Nephron (organoid): Measurements from ENCODE around the gene USP6NL.
A peak's percentile ranks its signal among the peaks of the same experiment; 100 is the strongest.

Experiments used
- H3K27ac Mint-ChIP-seq, 3 experiments: 2 replicates each; pipeline ENCODE4 v1.8.0; 2020; ENCODE audit warnings: mixed read lengths in 3 of 3, mild to moderate bottlenecking in 2 of 3, moderate library complexity in 1 of 3
- H3K27me3 Mint-ChIP-seq: 2 replicates; pipeline ENCODE4 v1.8.0; 2021; ENCODE audit warnings: low read depth, mild to moderate bottlenecking, moderate library complexity, mixed read lengths
- H3K36me3 Mint-ChIP-seq: 2 replicates; pipeline ENCODE4 v1.8.0; 2020; ENCODE audit warnings: low read depth, mixed read lengths
- H3K4me1 Mint-ChIP-seq: 2 replicates; pipeline ENCODE4 v1.8.0; 2020; ENCODE audit warnings: mixed read lengths
- H3K4me3 Mint-ChIP-seq, 3 experiments: 2 replicates each; pipeline ENCODE4 v1.8.0; 2020; ENCODE audit warnings: mild to moderate bottlenecking in 3 of 3, mixed read lengths in 3 of 3, moderate library complexity in 2 of 3
- H3K9me3 Mint-ChIP-seq: 2 replicates; pipeline ENCODE4 v1.8.0; 2020; ENCODE audit warnings: mixed read lengths
- CTCF ChIP-seq, 3 experiments: fragments of 200-600 bp; sonication (generic); IDR thresholded peaks; one replicate each; pipeline ENCODE4 v1.5.0; 2021; ENCODE audit warnings: antibody characterized with exemption in 3 of 3; ENCODE audit not compliant: unreplicated experiment in 3 of 3

The USP6NL gene

DNA sequence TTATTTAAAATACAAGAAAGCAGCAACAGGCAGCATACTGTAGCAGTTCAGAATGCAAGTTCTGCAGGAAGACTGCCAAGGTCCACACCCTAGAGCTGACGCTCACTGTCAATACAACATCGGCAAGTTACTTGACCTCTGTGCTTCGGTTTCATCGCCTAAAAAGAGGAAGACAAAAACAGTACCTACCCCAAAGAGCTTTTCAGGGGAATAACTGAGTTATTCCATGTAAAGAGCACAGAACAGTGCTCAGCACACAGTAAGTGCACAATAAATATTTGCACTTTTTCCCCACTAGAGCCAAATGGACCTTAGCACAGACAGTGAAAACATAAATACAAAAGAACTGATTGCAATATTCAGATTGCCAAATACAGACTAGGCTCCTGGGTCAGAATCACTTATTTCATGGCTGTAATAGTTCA, 88.6 kb downstream of the USP6NL start:
- Mint-ChIP-seq H3K27me3 (no peaks in the 10 kb centered on the region), H3K27ac (no peak overlapping the region), H3K4me3 (no peak overlapping the region), H3K9me3 (no peaks in the 10 kb centered on the region), H3K4me1 (peaks cover 18% of the 10 kb centered on the region), H3K36me3 (peaks cover 18% of the 10 kb centered on the region)
- TF ChIP-seq CTCF (IDR thresholded peaks at IDR 0.05; ENCODE audit: unreplicated experiment in 3 of 3) = no peak

DNA sequence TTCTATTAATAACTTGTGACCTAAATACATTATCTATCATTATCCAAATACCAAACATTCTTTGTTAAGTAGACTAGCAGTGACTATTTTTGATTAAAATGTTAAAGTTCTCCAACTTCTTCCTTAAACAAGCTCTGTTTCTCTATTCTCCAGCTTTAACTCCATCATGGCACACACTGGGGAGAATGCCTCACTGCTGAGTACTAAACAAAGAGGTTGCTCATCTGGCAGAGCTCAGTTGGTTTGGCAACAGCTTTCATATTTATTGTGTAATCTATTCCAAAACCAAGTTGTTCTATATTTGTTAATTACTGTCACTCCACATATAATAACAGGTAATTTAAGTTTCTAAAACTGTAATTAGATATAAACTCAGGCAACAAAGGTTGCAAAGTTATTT, 89.6 kb downstream of the USP6NL start:
- no peak for TF ChIP-seq CTCF (IDR thresholded peaks at IDR 0.05; ENCODE audit: unreplicated experiment in 3 of 3)
- no peaks in the 10 kb centered on the region for H3K27me3 Mint-ChIP-seq
- no peaks in the 10 kb centered on the region for H3K9me3 Mint-ChIP-seq
- H3K4me1 Mint-ChIP-seq = peaks cover 14% of the 10 kb centered on the region
- H3K4me3 Mint-ChIP-seq = no peak overlapping the region
- H3K36me3 Mint-ChIP-seq = peaks cover 15% of the 10 kb centered on the region
- no peak overlapping the region for H3K27ac Mint-ChIP-seq

DNA sequence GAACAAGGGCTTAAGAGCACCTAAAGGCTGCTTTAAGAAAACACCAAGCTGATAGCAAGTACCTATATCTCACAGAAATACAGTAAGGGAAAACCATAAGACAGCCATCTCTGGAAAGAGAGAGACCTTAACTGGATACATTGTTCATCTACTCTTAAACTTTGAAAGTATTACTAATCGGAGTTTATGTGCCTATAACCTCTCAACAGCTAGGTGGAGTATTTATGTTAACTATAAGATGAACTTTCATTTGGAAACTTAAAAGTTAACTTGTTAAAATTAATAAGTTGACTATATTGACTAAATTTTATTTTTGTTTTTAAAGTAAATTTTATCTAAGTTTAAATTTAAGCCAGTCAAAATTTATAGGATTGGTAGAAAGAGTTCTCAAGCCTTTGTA, 90.6 kb downstream of the USP6NL start:
- no peaks in the 10 kb centered on the region for H3K9me3 Mint-ChIP-seq
- H3K27ac Mint-ChIP-seq = no peak overlapping the region
- H3K36me3 Mint-ChIP-seq = peaks cover 8% of the 10 kb centered on the region
- TF ChIP-seq CTCF (IDR thresholded peaks at IDR 0.05; ENCODE audit: unreplicated experiment in 3 of 3) = peak in 1 of 3 experiments; percentile 9
- peaks cover 9% of the 10 kb centered on the region for H3K4me1 Mint-ChIP-seq
- no peak overlapping the region for H3K4me3 Mint-ChIP-seq
- no peaks in the 10 kb centered on the region for H3K27me3 Mint-ChIP-seq

DNA sequence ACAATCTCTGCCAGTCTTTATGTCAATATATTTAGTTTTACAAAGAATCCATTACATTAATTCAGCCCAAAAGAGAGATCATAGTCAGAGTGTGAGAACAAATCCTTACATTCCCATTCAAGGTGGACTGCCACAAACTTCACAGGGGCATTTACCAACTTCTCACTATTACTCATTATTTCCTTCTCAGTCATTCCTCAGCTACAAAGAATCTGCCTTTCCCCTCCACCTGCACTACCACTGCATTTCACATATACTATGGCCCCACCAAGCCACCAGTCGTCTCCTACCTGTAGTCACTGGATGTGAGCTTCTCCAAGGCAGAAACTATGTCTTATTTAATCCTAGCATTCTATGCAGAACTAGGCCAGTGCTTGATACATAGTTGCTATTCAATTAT, 94.3 kb downstream of the USP6NL start:
- H3K9me3 Mint-ChIP-seq = no peaks in the 10 kb centered on the region
- no peak for TF ChIP-seq CTCF (IDR thresholded peaks at IDR 0.05; ENCODE audit: unreplicated experiment in 3 of 3)
- no peak overlapping the region for H3K27ac Mint-ChIP-seq
- peaks cover 10% of the 10 kb centered on the region for H3K36me3 Mint-ChIP-seq
- no peaks in the 10 kb centered on the region for H3K4me1 Mint-ChIP-seq
- no peak overlapping the region for H3K4me3 Mint-ChIP-seq
- no peaks in the 10 kb centered on the region for H3K27me3 Mint-ChIP-seq

- H3K27me3 Mint-ChIP-seq = no peaks in the 10 kb centered on the region
- H3K9me3 Mint-ChIP-seq = no peaks in the 10 kb centered on the region
- H3K27ac Mint-ChIP-seq = no peak overlapping the region
- TF ChIP-seq CTCF (IDR thresholded peaks at IDR 0.05; ENCODE audit: unreplicated experiment in 3 of 3) = no peak
- H3K36me3 Mint-ChIP-seq = peaks cover 10% of the 10 kb centered on the region
- peaks cover 2% of the 10 kb centered on the region for H3K4me1 Mint-ChIP-seq
- no peak overlapping the region for H3K4me3 Mint-ChIP-seq
Measured at GRCh38 chr10:11516431-11516746, 95.1 kb downstream of the USP6NL start.

- Mint-ChIP-seq H3K27me3 (no peaks in the 10 kb centered on the region), H3K36me3 (peaks cover 10% of the 10 kb centered on the region), H3K4me3 (no peak overlapping the region), H3K9me3 (no peaks in the 10 kb centered on the region), H3K27ac (no peak overlapping the region), H3K4me1 (peaks cover 5% of the 10 kb centered on the region)
- peak; percentile 74 to 94 (median 82) for TF ChIP-seq CTCF (IDR thresholded peaks at IDR 0.05; ENCODE audit: unreplicated experiment in 3 of 3)
Measured at GRCh38 chr10:11515596-11516430, 95.6 kb downstream of the USP6NL start.
